GM18517 (cell line): ENCODE results near the gene CAMP.
"Not testable (repeated sequence)": the region's sequence is repeated elsewhere in the genome, so short reads cannot be mapped to it uniquely, and the experiment has no call there.

Experiments used
- ATAC-seq: cut with Tn5 transposase; IDR thresholded peaks from one replicate; pipeline ENCODE4 v1.9.1; 2021; ENCODE audit warnings: mild to moderate bottlenecking, moderate library complexity; ENCODE audit not compliant: unreplicated experiment

The CAMP gene

DNA sequence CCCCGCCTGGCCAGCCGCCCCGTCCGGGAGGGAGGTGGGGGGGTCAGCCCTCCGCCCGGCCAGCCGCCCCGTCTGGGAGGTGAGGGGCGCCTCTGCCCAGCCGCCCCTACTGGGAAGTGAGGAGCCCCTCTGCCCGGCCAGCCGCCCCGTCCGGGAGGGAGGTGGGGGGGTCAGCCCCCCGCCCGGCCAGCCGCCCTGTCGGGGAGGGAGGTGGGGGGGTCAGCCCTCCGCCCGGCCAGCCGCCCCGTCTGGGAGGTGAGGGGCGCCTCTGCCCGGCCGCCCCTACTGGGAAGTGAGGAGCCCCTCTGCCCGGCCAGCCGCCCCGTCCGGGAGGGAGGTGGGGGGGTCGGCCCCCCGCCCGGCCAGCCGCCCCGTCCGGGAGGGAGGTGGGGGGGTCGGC, 11.5 kb upstream of the CAMP start:
- not testable (repeated sequence) for ATAC-seq

DNA sequence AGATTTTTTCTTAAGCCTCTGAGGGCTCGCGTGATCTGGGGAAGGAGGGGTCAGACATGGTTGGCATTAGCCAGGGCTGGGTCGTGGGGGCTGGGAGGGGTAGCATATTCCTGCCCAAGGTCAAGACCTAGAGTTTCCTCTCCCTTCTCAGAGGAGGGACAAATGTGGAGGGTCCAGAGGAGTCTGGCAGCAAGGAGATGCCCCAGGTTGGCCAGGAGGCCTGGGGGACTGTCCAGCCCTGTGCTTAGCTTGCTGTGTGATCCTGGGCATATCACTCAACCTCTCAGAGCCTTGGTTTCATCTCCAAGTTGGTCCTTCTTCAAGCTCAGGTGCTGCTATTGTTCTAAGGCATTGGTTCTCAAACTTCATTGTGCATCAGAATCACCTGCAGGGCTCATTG, 9.1 kb upstream of the CAMP start:
- ATAC-seq: no peak

DNA sequence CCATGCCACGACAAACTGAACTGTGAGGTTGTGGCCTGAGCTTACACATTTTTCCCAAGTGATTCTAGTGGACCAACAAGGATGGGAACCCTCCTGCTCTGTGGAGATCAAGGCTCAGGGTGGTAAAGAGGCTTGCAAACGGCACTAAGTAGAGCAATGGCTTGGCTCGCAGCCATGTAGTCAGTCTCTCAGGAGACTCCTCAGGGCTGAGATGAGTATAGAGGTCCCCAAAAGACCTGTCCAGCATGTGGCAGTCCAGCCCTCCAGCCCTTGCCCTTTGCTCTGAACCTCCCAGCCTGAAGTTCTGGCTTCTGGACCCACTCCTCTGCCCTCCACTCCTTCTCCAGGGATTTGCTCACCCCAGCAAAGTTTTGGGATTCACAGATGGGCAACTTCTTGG, 8.3 kb upstream of the CAMP start:
- no peak for ATAC-seq

DNA sequence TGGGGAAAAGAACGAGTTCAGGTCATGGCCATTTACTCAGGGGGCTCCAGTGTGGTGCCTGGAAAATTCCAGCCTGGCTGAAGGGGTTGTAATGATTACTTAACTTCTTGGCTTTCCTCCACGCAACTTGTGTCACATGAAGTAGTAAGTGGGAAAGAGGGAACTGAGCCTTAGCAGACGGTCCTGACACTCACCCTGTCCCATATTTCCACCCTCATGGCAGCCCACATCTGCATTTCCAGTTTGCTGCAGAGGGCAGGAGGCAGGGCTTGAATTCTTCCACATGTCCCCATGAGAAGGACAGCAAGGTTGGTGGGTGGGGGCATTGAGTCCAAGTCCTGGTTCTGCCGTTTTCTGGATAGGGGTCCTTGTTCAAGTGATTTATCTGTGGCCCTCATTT, 7.8 kb upstream of the CAMP start:
- ATAC-seq: no peak

DNA sequence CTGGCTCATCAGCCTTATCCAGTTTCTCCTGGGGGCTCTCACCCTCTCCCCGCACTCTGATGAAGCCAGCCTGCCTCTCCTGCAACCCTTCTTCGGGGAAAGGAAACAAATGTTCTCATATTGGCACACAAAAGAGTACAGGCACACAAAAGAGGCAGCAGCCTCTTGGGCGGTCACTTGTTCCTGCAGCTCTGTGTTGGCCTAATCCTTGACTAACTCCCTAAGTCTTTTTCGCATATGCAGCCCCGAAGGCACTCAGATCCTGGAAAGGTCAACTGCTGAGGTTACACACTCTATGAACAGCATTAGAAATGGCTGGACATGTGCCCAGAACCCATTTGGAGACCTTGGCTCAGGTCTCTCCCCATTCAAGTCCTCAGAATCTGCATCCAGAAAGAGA, 7.4 kb upstream of the CAMP start:
- no peak for ATAC-seq

DNA sequence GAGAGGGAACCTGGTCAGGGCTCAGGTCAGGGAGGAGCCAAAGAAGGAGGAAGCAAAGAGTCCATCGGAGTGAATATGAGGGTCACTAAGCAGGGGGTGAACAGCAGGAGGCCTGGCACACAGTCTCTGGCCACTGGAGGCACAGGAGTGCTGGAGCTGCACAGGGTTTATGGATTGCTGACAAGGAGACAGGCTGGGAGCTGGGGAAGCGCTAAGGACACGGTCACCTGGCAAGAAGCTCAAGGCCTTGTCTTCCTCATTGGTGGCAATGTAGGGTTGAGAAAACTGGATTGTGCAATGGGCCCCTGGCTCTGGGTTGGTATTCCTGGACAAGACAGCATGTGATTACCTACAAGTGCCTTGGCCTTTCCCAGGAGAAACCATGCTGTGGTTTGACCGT, 5.8 kb upstream of the CAMP start:
- no peak for ATAC-seq

DNA sequence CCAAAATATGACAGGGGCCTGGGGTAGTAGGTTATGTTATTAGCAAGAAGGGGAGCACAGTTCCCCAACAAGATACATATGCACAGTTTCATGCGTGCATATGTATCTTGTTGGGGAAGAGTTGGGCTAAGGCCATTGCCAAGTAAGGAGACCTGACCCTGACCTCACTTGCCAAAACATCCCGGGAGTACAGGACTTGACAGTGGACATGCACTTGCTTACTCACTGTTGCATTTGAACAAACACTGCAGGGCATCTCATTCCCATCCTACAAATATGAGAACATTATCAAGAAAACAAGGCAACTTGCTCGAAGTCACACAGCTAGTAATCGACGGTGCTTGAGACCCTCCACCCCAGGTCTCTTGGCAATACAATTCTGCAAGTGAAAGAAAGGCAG, 4.8 kb upstream of the CAMP start:
- ATAC-seq: no peak

DNA sequence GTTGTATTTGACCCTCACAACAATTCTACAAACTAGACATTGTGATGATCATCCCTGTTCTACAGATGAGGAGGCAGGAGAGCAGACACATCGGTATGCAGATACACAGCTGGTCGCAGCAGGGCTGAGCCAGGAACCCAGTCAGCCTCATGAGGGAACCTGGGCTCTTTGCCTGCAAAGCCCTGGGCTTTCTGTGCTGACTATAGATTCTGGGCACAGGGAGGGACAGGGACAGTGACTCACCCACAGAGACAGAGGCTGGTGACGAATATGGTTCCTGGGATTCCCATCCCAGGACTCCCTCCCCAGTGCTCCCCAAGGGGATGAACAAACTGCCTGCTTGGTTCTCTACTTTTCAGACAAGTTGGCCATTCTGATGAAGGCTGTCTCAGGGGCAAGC, 3.8 kb upstream of the CAMP start:
- no peak for ATAC-seq

DNA sequence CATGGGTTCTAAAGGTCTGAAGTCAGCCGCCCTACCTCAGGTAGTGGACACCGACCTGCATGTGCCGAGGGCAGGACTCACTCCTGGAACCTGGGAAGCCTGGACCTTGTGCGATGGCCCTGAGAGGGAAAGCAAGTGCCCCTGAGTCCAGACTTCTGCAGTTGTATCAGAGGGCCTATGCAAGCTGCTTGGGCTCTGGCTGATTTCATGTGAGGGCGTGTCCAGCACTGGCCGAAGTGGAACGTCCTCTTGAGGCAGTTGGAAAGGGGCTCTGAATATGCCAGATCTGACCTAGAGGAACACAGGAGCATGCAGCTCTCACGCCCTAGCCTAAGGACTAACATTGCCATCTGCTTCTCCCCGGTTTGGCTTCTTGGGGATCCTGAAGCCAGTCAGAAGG, 2.5 kb upstream of the CAMP start:
- ATAC-seq: no peak

DNA sequence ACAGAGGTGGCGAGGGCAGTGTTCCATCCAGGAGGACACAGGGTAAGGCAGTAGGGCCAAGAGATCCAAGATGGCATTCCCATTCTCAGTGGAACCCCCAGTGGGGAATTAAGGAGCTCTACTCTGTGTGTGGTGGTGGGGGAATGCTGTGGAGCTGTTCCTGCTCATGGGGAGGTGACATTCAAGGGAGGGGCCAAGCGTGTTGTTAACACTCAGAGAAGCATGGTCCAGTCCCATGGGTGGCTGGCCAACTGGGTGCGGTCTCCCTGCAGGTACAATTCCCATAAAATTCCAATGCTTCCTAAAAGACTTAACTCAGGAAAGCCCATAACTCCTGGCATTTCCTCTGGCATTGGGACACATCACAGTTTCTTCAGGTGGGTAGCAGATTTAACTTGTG, 2.3 kb downstream of the CAMP start:
- no peak for ATAC-seq

DNA sequence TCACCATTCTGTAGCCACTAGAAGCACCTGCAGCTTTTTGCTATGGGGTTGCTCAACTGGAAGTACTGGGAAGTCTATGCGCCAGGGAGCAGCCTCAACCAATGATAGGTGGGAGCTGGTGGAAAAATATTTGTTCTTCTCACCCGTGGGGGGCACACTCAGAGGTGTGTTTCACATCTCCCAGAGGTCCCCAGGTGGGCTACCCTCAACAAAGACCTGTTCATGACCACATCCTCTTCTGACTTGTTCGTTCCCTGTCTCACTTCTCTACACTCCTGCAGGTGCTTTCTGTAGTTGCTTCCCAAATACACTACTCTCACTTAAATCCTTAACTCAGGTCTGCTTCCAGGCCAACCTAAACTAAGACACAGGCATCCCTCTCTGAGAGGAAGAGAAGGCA, 3.6 kb downstream of the CAMP start:
- no peak for ATAC-seq

DNA sequence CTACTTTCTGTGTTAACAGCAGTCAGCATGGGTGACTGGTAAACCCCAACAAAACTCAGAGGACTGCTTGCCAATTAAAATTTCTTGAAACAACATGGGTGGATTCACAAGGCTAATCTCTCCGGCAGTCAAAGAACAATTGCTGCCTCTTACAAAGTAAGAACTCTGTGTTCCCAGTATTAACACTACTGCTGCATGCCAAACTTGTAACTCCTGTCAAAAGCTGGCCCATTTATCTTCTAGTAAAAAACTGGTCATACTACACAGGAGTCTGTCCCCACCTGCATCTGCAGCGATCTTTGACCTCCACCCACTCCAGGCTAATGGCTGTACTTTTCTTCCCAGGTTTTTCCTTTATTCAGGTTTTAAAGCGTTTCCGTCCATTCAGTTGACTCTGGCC, 8.9 kb downstream of the CAMP start:
- ATAC-seq: no peak

DNA sequence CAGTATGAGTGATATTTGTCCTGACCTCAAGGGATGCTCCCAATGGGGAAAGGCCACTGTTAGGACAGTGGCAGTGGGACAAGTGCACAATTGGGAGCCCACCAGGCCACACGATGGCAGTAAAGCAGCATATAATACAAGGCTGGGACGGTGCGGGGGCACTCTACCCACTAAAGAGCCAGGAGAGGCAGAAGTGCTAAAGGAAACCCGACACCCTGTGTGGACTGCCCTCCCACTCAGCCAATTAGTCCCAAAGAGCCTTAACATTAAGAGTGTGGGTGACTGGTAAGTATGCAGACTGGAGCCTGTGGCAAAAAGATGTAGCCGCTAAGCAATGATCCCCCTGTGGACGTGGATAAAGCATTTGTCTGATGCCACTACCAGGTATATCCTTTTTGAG, 9.4 kb downstream of the CAMP start:
- ATAC-seq: no peak

DNA sequence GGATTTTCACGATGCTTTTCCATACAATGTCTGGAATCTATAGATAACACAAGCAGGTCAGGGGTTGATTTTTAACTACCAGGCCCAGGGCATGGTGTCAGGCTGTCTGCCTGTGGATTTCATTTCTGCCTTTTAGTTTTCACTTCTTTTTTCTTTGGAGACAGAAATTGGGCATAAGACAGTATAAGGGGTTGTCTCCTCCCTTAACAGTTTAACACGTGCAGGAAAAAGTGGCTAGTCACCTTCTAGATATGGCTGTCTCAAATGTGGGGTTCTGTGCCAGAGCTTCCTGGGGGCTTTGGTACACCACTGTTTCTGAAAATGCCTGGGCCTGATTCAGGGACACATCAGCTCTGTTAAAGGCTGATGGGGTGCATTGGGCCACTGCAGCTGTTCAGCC, 10.2 kb downstream of the CAMP start:
- no peak for ATAC-seq

DNA sequence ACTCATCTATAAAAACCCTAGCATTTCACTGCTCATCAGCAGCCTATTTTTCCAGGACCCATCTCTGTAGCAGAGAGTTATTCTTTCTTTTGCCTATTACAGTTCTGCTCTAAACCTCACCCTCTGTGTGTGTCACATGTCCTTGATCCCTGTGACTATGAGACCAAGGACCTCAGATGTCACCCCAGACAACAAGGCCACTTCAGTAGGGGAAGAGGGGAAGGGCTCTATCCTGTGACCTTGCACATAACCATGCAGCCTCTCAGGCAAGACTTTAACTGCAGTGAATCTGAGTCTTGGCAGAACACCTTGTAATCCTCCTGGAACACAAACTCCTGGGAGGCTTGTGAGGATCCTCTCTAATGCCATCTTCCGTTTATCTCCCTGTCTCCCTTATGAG, 13.2 kb downstream of the CAMP start:
- no peak for ATAC-seq

DNA sequence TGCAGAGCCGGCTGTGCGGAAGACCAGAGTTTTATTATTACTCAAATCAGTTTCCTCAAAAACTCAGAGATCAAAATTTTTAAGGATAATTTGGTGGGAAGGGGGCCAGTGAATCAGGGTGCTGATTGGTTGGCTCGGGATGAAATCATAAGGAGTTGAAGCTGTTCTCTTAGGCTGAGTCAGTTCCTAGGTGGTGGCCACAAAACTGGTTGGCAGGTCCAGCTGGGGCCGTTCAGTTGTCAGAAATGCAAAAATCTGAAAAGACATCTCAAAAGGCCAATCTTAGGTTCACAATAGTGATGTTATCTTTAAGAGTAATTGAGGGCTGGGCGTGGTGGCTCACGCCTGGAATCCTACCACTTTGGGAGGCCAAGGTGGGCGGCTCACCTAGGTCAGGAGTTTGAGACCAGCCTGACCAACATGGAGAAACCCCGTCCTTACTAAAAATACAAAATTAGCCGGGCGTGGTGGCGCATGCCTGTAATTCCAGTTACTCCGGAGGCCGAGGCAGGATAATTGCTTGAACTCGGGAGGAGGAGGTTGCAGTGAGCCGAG, 15.3 kb downstream of the CAMP start:
- no peak for ATAC-seq

DNA sequence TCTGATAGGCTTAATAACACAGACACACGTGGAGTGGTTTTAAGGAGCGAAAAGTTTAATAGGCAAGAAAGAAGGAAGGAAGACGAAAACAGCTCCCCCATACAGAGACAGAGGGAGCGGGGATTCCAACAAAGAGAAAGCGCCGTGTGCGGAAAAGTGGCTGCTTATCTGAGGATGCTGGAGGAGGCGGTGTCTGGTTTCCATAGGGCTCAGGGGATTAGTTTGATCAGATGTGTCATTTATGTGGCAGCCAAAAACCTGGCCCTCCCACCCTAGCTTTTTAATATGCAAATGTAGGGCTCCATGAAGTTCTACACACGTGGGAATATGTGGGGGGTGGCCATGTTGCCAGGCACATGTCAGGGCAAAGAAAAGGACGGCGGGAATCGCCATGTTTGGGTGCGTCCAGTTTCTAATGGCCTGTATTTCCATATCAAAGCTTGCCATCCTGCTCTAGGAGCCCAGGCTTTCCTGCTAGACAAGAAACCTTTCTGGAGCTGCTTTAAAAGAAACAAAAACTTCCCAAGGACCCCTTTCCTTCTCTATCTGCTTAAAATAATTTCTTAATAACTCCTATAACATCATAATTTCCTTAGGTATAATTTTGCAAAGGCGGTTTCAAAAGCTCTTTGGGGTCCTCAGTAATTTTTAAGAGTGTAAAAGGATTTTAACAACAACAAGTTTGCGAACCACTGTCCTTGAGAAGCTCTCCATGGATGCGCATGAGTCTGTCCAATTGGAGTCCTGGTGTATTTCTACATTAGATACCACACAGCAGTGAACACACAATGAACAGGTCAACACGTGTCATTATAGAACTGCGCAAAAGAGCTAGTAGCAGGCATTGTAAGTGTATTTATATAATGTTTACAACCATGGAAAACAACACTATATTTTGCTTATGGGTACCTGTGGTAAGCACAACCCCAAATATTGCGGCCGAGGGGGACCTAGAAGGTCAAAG, 17.0 kb downstream of the CAMP start:
- no peak for ATAC-seq

DNA sequence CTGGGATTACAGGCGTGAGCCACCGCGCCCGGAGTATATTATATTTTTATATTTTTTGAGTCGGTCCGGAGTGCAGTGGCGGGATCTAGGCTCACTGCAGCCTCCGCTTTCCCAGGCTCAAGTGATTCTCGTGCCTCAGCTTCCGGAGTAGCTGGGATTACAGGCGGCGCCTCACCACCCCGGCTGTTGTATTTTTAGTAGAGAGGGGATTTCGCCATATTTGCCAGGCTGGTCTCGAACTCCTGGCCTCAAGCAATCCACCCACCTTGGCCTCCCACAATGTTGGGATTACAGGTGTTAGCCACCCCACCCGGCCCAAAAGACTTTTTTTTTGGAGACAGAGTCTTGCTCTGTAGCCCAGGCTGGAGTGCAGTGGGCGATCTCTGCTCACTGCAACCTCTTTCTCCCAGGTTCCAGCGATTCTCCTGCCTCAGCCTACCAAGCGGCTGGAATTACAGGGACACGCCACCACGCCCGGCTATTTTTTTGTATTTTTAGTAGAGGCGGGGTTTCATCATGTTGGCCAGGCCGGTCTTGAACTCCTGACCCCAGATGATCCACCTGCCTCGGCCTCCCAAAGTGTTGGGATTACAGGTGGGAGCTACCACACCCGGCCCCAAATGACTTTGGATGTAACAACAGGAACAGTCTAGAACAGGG, 18.6 kb downstream of the CAMP start:
- no peak for ATAC-seq

DNA sequence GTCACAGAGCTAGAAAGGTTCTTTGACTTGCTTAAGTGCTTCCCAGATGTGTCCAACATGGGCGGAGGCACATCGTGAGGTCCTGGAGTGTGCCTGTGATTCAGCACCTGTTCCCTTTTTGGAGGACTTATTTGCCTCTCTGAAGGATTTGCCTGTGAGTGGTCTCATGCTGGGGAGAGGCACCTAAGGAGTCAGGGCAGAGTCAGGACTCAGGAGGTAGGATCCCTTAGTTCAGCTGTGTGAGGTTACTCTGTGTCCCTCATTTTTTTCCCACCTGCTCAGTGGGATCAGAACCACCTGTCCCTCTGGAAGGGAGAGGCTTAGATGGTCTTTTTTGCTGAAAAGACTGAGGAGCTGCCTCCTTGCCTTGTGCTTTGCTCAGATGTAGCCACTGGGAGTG, 20.6 kb downstream of the CAMP start:
- no peak for ATAC-seq

DNA sequence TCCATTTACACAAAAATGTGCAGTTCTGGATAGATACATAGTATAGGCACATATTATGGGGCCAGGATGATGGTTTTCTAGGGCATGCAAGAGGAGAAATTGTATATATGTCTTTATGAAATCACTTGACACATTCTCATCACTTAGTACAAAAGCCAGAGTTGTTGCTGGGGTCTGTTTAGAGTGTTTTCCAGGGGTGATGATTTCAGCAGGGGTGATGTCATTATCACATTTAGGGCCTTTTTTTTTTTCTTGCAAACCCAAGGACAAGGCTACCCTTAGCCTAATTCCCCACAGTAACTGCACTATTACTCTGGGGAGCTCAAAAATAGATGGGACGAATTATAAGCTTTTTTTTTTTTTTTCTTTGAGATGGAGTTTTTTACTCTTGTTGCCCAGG, 21.2 kb downstream of the CAMP start:
- ATAC-seq: no peak

DNA sequence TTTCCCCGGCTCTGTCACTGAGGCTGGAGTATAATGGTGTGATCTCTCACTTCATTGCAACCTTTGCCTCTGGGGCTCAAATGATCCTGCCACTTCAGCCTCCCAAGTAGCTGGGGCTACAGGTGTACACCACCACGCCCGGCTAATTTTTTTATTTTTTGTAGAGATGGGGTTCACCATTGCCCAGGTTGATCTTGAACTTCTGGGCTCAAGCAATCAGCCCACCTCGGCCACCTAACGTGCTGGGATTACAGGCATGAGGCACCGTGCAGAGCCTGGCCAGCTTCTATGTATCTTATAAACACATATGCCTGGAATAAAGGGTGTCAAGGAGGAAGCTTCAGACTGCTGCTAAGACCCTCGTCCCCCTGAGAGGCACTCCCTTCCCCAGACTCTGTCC, 21.8 kb downstream of the CAMP start:
- ATAC-seq: no peak

DNA sequence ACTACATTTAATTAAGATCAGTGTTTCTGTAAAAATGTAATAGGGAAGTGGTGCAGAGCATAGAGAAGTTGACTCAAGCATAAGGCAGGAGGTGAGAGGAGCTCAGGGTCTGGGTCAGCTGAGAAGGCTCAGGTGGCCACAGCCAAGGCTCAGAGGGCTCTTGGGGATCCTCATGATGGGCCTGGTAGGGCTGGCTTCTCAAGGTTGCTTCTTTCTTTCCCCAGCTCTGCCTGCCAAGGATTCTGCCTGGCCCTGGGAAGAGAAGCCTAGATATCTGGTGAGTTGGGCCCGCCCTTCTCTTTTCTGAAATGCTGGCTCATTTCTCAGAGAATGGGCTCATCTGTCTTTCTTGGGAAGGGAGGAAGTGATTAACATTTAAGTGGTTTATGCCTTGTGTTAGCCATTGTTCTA, 24.1 kb downstream of the CAMP start:
- ATAC-seq: no peak
